ENCODE results near the gene P2RX7.

DNA sequence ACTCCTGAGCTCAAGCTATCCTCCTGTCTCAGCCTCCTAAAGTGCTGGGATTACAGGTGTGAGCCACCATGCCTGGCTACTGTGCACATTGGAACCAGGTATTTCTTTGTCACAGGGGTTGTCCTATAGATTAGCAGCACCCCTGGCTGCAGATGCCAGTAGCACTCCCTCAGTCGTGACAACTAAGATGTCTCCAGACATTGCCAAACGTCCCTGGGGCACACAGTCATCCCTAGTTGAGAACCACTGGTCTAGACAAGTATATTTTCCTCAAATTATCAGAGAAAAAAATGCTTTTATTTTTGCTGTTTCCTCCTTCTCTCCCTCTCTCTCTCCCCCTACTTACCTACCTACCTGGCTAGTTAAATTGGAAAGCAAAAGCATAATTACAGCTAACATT, 17.9 kb upstream of the P2RX7 start:
- TF ChIP-seq, protein P1, sequence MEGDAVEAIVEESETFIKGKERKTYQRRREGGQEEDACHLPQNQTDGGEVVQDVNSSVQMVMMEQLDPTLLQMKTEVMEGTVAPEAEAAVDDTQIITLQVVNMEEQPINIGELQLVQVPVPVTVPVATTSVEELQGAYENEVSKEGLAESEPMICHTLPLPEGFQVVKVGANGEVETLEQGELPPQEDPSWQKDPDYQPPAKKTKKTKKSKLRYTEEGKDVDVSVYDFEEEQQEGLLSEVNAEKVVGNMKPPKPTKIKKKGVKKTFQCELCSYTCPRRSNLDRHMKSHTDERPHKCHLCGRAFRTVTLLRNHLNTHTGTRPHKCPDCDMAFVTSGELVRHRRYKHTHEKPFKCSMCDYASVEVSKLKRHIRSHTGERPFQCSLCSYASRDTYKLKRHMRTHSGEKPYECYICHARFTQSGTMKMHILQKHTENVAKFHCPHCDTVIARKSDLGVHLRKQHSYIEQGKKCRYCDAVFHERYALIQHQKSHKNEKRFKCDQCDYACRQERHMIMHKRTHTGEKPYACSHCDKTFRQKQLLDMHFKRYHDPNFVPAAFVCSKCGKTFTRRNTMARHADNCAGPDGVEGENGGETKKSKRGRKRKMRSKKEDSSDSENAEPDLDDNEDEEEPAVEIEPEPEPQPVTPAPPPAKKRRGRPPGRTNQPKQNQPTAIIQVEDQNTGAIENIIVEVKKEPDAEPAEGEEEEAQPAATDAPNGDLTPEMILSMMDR (IDR thresholded peaks at IDR 0.05; ENCODE audit: poor library complexity, severe bottlenecking), result no peak
- TF ChIP-seq POLR2AphosphoS5 (IDR thresholded peaks at IDR 0.05) (no peak), EP300 (conservative IDR thresholded peaks at IDR 0.05; ENCODE audit: poor library complexity, severe bottlenecking) (no peak), RAD21 (conservative IDR thresholded peaks at IDR 0.05) (no peak)
